GM21619 (cell line): ENCODE data around the gene CYYR1.

Source experiments
- ATAC-seq: cut with Tn5 transposase; IDR thresholded peaks from one replicate; pipeline ENCODE4 v1.9.1; 2021; ENCODE audit not compliant: unreplicated experiment

CYYR1 gene

GRCh38 chr21:26572702-26573381, at the start of gene CYYR1:
Gene CYYR1 (minus strand): TSS chr21:26573286. CDS start chr21:26572940, 346 bp downstream.
- no peak for ATAC-seq

DNA sequence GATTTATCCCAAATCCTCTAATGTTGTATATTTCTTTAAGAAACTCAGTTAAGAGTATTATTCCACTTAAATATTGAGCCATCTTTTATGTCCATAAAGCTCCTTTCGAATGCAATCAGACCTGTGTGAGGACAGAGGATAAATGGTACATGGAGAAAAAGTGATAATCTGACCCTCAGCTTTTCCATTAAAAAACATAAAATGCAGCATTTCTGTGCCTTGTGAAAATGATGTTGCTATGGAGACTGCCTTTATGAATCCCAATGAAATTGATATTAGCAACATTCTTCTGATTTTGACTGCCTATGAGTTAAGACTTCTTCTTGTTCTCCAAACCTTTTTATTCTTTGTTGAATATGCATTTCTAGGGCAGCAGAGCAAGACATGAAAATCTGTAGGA, 44.1 kb upstream of the CYYR1 start:
- no peak for ATAC-seq

DNA sequence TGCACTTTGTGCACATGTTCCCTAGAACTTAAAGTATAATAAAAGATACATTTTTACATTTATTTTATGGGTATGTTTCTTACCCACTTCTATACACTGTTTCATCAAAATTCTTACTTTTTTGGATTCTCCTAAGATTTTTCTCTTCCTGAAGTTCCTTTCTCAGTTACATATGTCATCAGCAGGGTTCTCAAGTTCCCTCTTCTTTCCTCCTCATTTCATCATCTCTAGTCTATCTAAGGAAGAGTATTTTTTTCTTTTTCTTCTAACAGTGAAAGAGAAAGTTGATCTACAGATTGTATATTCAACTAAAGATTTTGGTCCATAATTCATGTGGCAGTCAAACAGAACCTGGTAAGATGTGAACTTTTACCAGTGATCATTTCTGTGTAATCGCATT, 41.2 kb upstream of the CYYR1 start:
- no peak for ATAC-seq

DNA sequence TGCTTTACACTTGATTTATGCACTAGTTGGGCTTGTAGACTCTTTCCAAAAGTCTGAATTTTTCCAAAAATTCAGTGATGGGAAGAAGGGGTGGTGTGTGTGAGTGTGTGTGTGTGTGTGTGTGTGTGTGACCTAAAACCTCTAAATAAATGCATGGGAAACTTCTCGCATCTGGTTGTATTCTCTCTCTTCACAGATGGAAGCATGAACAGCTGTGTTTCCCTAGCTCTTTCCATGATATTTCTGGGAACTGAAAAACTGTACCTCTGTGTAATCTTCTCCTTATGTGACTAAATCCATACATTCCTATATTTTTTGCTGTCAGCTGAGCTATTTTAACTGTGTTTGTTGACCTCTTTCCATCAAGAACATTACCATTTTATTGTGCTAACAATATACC, 26.2 kb upstream of the CYYR1 start:
- ATAC-seq: no peak

- no peak for ATAC-seq
Measured at GRCh38 chr21:26597981-26598380, 24.9 kb upstream of the CYYR1 start.

DNA sequence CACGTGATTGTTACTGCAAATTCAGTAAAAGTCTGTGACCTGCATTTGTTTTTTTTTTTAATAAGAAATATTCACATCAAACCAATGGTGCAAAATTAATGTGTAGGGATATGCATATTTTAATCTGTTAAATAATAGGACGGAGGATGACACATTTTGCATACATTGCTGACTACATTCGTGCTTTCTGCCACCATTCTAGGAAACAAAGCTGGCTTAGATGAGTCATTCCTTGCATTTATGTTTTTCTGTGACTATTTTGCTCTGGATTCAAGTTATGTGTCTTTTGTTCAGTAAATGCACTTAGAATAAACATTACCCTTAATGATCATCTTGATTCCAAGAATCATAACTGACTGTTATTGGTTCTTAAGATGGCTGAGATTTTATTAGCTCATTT, 23.9 kb upstream of the CYYR1 start:
- ATAC-seq: no peak

DNA sequence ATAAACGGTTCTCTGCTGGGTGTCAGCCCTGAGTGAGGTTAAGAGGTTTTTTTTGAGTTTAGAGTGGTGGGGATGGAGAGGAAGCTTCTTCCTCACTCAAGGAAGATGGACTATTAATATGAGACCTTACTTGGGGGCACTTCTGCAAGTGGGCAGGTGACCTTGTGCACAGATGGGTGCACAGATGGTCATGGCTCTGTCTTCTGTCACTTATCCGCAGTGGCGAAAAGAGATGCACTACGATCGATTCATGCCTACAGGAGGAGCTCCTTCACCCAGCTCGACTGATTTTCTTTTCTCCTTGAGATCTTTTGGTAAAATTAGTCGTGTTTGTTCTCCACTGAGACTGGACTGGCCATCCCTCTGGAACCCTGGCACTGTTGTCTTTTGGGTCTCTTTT, 22.9 kb upstream of the CYYR1 start:
- ATAC-seq: no peak

DNA sequence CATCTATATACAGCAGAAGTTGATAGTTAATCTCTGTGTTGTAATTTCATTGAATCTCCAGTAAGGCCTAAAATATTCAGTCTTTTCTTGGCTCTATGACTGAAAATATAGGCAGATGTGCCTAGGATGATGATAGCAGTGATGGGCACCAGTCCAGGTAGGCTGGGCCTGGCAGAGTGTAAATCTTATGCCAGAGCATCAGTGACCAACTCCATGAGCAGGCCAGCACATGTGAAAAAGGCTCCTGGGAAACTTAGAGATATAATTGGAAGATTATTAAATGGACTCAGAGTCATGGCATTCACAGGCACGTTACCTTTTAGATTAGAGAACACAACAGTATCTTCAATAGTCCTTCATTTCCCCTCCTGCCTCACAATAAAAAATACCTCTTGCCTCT, 20.7 kb upstream of the CYYR1 start:
- no peak for ATAC-seq

GRCh38 chr21:26591543-26591942, 18.5 kb upstream of the CYYR1 start:
- ATAC-seq: no peak

- no peak for ATAC-seq
Measured at GRCh38 chr21:26588446-26588845, 15.4 kb upstream of the CYYR1 start.

- ATAC-seq: no peak
Measured at GRCh38 chr21:26587736-26588201, 14.7 kb upstream of the CYYR1 start.

- no peak for ATAC-seq
Measured at GRCh38 chr21:26583769-26584168, 10.7 kb upstream of the CYYR1 start.

DNA sequence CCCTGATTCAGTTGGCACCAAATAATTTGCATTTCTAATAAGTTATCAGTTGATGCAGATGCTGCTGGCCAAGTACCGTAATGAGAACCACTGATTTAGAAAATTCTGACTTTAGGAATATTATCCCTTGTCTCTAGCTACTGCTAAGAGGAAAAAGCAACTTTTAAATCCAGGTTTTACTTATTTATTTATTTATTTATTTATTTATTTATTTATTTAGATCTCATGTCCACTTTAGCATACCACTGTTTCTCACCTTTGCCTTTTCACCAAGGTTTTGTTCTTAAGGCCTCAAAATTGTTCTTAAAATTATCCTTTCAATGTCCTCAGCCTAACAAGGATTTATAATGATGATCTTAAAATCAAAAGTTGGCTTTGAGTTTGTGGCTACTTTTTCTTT, 8.7 kb upstream of the CYYR1 start:
- no peak for ATAC-seq

- ATAC-seq: no peak
Measured at GRCh38 chr21:26572076-26572701, 897 bp downstream of the CYYR1 start.

DNA sequence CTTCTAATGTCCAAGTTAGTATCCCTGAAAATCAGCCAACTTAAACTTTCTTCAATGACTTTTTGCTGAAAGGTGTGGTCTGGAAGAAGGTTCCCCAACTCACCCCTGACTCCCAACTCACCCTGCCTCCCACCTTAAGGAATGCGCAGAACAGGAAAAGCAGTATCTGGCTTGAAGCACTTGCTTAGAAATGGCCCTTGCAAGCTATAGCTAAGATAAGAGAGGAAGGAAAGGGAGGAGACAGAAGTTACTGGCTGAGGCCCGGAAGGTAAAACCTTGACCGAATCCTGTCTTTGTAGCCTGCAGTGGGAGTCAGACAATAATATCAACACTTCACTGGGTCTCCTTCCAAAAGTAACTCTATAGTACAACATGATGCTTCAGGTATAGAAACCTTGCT, 2.9 kb downstream of the CYYR1 start:
- ATAC-seq: no peak

DNA sequence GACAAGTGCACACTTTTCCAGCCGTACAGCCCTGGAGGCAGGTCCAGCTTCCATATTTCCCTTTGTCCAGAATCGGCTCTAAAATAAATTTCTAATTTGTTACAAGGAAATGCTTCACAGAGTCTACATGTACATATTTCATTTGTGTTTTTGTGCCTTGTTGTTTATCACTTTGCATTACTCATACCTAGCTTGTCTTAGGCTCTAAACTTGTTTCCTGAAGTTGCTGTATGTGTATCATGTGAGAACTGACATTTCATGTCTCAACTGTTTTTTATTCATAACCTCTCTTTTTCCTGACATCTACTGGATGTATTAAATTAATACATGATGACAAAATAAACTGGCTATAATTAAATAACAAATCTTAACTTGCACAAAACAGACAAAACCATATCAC, 7.5 kb downstream of the CYYR1 start:
- no peak for ATAC-seq

- no peak for ATAC-seq
Measured at GRCh38 chr21:26565111-26565510, 8.0 kb downstream of the CYYR1 start.

- no peak for ATAC-seq
Measured at GRCh38 chr21:26563856-26564503, 9.1 kb downstream of the CYYR1 start.

DNA sequence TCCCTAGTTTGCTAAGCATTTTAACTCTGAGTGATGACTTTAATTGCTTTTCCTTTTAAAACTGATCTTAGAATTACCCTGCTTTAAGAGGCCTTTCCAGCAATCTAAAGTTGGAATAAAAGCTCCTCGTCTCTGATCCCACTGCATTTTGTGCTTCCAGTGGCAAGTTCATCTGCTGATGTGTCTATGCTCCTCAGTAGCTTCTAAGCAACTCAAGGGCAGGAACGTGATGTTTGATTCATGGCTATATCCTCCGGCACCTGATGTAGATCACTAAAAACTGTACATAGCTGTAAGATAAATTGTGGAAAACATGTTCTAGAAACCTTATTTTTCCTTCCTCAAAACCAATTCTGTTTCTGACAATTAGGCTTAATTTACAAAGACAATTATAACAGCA, 12.5 kb downstream of the CYYR1 start:
- ATAC-seq: no peak

GRCh38 chr21:26559099-26559498, 14.0 kb downstream of the CYYR1 start:
- no peak for ATAC-seq

GRCh38 chr21:26557106-26557505, 16.0 kb downstream of the CYYR1 start:
- no peak for ATAC-seq

DNA sequence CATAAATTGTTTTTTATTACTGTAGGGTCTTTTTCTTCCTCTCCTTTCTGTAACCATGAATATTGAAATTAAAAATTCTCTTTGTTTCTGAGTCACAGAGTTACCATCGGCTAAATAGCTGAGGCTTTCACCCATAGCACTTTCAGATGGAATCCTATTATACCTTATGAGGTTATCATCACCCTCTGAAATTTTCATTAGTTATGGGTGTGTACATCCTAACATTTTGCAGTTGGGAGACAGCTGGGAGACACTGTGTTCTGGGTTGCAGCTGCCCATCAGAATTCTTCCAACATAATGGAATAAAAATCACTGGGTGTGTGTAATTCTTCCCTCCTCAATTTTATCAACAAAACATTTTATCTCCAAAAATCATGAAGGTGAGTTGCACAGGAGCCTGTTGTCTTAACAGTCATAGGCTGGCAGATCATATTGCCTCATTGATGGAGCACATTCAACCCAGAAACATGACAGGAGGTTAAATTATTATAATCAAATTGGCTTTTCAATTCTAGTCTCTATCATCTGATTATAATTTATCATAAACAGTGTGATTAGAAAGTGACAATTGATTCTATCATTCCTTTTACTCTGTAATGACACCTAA, 17.4 kb downstream of the CYYR1 start:
- no peak for ATAC-seq
